DOHH2 (cell line): Measurements from ENCODE around the gene COL7A1.
A peak's percentile ranks its signal among the peaks of the same experiment; 100 is the strongest.

Experiments used
- H3F3A ChIP-seq: fragments of 200-600 bp; sonication (generic), shearing (Covaris generic); 2 replicates; pipeline ENCODE4 v1.6.0; 2016; ENCODE audit warnings: antibody characterized with exemption, mild to moderate bottlenecking; ENCODE audit not compliant: control insufficient read depth, insufficient read depth
- H3K27ac ChIP-seq: fragments of 200-600 bp; sonication (generic); 2 replicates; pipeline ENCODE4 v1.5.1; 2014; ENCODE audit warnings: low read depth, mild to moderate bottlenecking, low read length, moderate library complexity
- H3K27me3 ChIP-seq: fragments of 200-600 bp; sonication (generic); 2 replicates; pipeline ENCODE4 v1.6.1; 2014; ENCODE audit warnings: mild to moderate bottlenecking, low read length, mixed read lengths; ENCODE audit not compliant: control insufficient read depth
- H3K36me3 ChIP-seq: fragments of 200-600 bp; sonication (generic); 2 replicates; pipeline ENCODE4 v1.6.1; 2014; ENCODE audit warnings: mild to moderate bottlenecking, low read length, moderate library complexity, mixed read lengths; ENCODE audit not compliant: control insufficient read depth
- H3K4me1 ChIP-seq: fragments of 200-600 bp; sonication (generic); 2 replicates; pipeline ENCODE4 v1.6.1; 2014; ENCODE audit warnings: mild to moderate bottlenecking, low read length, mixed read lengths; ENCODE audit not compliant: control insufficient read depth
- H3K4me2 ChIP-seq: fragments of 200-600 bp; sonication (generic); 2 replicates; pipeline ENCODE4 v1.6.0; 2014; ENCODE audit warnings: mild to moderate bottlenecking, low read length, moderate library complexity
- H3K4me3 ChIP-seq: fragments of 200-600 bp; sonication (generic); 2 replicates; pipeline ENCODE4 v1.5.1; 2014; ENCODE audit warnings: mild to moderate bottlenecking, low read length, mixed read lengths
- H3K79me2 ChIP-seq: fragments of 200-600 bp; sonication (generic); 2 replicates; pipeline ENCODE4 v1.6.1; 2014; ENCODE audit warnings: mild to moderate bottlenecking, low read length, mixed read lengths; ENCODE audit not compliant: control insufficient read depth
- H3K9me2 ChIP-seq: fragments of 200-600 bp; sonication (generic); replicated peaks from 2 replicates; pipeline ENCODE4 v1.6.1; 2014; ENCODE audit warnings: mild to moderate bottlenecking, low read length, mixed read lengths; ENCODE audit not compliant: control insufficient read depth
- H3K9me3 ChIP-seq: fragments of 200-600 bp; sonication (generic); 2 replicates; pipeline ENCODE4 v1.6.1; 2014; ENCODE audit warnings: antibody characterized with exemption, low read length, mixed read lengths; ENCODE audit not compliant: control insufficient read depth, insufficient read depth
- H4K20me1 ChIP-seq: fragments of 200-600 bp; sonication (generic); 2 replicates; pipeline ENCODE4 v1.6.0; 2014; ENCODE audit warnings: low read depth, mild to moderate bottlenecking, antibody characterized with exemption, low read length, moderate library complexity; ENCODE audit not compliant: control insufficient read depth, insufficient read depth
- CTCF ChIP-seq: fragments of 200-600 bp; sonication (generic); IDR thresholded peaks from one replicate; pipeline ENCODE4 v1.5.1; 2014; ENCODE audit warnings: antibody characterized with exemption, mild to moderate bottlenecking, low read depth, low read length; ENCODE audit not compliant: poor library complexity, severe bottlenecking
- EZH2phosphoT487 ChIP-seq: fragments of 200-600 bp; sonication (generic); IDR thresholded peaks from 2 replicates; pipeline ENCODE4 v1.6.1; 2017; ENCODE audit warnings: borderline replicate concordance, mild to moderate bottlenecking, antibody characterized with exemption, low read length, moderate library complexity, mixed read lengths

The COL7A1 gene

GRCh38 chr3:48562367-48563095, 32.6 kb downstream of the COL7A1 start:
- Histone ChIP-seq H3K27ac (no peak overlapping the region), H3K9me3 (no peaks in the 10 kb centered on the region), H3K36me3 (no peaks in the 10 kb centered on the region), H3K27me3 (0 out of 2 replicates have a peak, but pooled peaks cover 2% of the 10 kb centered on the region), H3K4me3 (no peak overlapping the region), H3K4me1 (peaks cover 37% of the 10 kb centered on the region), H3F3A (peaks cover 4% of the 10 kb centered on the region; the same call in 1 of the 2 replicates), H4K20me1 (no peaks in the 10 kb centered on the region), H3K79me2 (no peaks in the 10 kb centered on the region), H3K9me2 (no peaks in the 10 kb centered on the region), H3K4me2 (no peak overlapping the region)
- no peak for TF ChIP-seq CTCF
- TF ChIP-seq EZH2phosphoT487 = no peak

- peaks cover 4% of the 10 kb centered on the region; the same call in 1 of the 2 replicates for H3F3A ChIP-seq
- no peak overlapping the region for H3K27ac ChIP-seq
Measured at GRCh38 chr3:48561045-48561736, 33.9 kb downstream of the COL7A1 start.

GRCh38 chr3:48560648-48561018, 34.5 kb downstream of the COL7A1 start:
- peaks cover 6% of the 10 kb centered on the region for H3K36me3 ChIP-seq
- H4K20me1 ChIP-seq = 0 out of 2 replicates have a peak, but pooled peaks cover 3% of the 10 kb centered on the region
- H3K9me3 ChIP-seq = no peaks in the 10 kb centered on the region
- 0 out of 2 replicates have a peak, but pooled peaks cover 2% of the 10 kb centered on the region for H3K27me3 ChIP-seq
- no peaks in the 10 kb centered on the region for H3K9me2 ChIP-seq
- H3K27ac ChIP-seq = no peak overlapping the region
- no peak for TF ChIP-seq EZH2phosphoT487
- no peak for TF ChIP-seq CTCF
- peaks cover 8% of the 10 kb centered on the region for H3K79me2 ChIP-seq
- H3K4me3 ChIP-seq = peak overlapping the region; percentile 35
- H3K4me2 ChIP-seq = peak overlapping the region; percentile 57
- peaks cover 48% of the 10 kb centered on the region for H3K4me1 ChIP-seq
- peaks cover 4% of the 10 kb centered on the region; the same call in 1 of the 2 replicates for H3F3A ChIP-seq

More at GRCh38 chr3:48561045-48561736, 33.9 kb downstream of the COL7A1 start:
- TF ChIP-seq CTCF (peak; percentile 34), EZH2phosphoT487 (no peak)
- Histone ChIP-seq H3K79me2 (peaks cover 3% of the 10 kb centered on the region), H4K20me1 (no peaks in the 10 kb centered on the region), H3K9me3 (no peaks in the 10 kb centered on the region), H3K4me3 (peak overlapping the region; percentile 35), H3K9me2 (no peaks in the 10 kb centered on the region), H3K4me2 (peak overlapping the region; percentile 57), H3K27me3 (0 out of 2 replicates have a peak, but pooled peaks cover 2% of the 10 kb centered on the region), H3K4me1 (peaks cover 42% of the 10 kb centered on the region), H3K36me3 (peaks cover under 1% of the 10 kb centered on the region)
